CD4-positive, alpha-beta T cell treated with Interleukin-21 for 1 hour (primary cell): Measurements from ENCODE around the gene ABCF2.

Source experiments
- DNase-seq: peaks from one replicate; pipeline ENCODE4 v3.0.0-alpha.2; 2020

Gene ABCF2

DNA sequence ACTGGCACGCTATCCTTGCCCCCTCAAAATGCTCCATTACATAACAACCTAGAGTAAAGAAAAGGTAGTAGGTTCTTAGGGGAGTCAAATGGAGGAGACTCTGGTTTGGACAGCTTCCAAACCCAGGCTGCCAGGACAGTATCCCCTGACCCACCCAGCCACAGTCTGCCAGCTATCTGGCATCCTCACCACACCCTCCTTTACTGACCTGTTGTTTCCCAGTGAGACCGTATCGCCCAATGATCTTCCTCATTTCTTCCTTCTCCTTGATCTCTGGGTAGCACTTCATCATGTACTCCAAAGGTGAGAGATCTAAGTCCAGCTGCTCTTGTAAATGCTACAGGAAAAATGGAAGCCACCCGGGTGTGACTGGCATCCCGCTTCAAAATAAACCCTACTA, 11.6 kb downstream of the ABCF2 start:
- no peak for DNase-seq

- no peak for DNase-seq
Observed at GRCh38 chr7:151213826-151214225, 13.2 kb downstream of the ABCF2 start.

DNA sequence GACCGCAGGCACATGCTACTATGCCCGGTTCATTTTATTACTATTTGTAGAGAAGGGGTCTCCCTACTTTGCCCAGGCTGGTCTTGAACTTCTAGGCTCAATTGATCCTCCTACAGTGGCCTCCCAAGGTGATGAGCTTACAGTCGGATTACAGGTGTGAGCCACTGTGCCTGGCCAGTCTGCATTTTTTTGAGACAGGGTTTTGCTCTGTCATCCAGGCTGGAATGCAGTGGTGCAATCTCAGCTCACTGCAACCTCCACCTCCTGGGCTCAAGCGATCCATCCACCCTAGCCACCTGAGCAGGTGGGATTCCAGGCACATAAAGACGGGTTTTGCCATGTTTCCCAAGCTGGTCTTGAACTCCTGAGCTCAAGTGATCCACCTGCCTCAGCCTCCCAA, 14.4 kb downstream of the ABCF2 start:
- DNase-seq, result no peak

DNA sequence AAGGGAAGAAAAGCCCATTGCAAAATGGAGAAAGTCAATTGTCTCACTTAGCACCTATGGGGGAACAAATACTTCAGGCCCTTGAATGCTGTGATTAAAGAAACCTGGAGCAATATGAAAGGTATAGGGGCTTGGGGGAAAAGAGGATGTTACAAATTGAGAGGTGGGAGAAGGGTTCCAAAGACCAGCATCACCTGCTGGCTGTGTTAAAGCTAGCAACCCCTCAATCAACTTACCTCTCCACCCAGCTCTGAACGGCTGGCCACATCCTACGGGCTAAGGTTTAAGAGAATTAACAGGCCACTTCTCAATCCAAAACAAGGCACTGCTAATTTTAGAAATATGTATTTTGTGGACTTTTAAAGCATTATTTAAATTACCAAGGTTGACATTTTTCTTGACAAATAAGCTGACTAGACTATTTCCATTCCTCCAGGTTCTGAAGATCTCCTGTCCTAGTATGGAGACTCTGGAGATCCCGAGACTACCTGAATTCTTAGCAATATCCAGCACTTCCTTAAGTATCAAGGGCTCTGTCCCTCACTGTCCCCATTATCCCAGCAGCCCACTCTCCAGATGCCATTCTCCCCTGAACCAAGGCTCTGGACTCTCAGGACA, 15.7 kb downstream of the ABCF2 start:
- no peak for DNase-seq

- no peak for DNase-seq
Observed at GRCh38 chr7:151210087-151210854, 16.7 kb downstream of the ABCF2 start, which contains the start of gene H2BK1. TSS of gene H2BK1 (minus strand) at chr7:151210488. CDS start at chr7:151210318, 170 bp downstream.

- no peak for DNase-seq
Observed at GRCh38 chr7:151209588-151209987, 17.4 kb downstream of the ABCF2 start.

DNA sequence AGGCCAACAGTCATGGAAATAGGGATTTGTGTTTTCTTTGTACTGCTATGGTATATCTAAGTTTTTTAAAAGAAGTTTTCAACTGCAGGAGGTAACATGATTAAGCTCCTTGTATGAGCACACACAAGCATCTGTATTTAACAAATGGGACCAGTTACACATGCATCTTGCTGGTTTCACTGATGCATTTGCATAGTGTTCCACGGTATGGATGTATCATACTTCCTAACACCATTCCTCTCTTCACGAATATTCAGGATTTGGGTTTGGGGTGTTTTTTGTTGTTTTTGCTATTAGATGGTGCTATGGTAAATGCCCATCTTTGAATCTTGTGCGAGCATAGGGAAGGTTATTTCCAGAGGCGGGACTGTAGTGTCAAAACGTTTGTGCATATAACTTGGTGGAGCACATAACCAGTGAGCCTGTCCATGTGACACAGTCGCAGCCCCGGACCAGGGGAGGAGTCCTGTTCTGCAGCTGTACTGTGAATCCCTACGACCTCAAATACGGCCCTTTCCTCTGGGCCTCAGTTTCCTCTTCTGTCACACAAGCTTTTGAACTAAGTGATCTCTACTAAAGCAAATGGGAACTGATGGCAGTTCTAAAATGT, 18.6 kb downstream of the ABCF2 start:
- DNase-seq, result no peak

- DNase-seq, result no peak
Observed at GRCh38 chr7:151207804-151208203, 19.2 kb downstream of the ABCF2 start.

DNA sequence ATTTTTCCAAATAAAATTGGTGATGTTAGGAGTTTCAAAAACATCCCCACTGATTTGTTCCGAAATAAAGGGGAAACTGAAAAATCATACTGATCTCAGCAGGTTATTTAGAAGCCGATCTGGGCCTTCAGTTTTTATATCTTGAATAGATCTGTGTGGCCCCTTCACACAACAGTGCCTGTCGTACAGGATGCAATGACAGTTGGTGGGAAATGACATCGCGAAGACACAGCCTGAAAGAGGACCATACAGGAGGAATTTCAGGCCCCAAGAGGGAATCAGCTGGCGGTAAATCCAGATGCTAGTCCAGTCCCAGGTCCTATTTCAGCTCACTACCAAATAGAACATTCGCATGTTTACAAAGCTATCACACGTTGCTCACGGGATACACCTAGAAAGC, 19.7 kb downstream of the ABCF2 start:
- no peak for DNase-seq

DNA sequence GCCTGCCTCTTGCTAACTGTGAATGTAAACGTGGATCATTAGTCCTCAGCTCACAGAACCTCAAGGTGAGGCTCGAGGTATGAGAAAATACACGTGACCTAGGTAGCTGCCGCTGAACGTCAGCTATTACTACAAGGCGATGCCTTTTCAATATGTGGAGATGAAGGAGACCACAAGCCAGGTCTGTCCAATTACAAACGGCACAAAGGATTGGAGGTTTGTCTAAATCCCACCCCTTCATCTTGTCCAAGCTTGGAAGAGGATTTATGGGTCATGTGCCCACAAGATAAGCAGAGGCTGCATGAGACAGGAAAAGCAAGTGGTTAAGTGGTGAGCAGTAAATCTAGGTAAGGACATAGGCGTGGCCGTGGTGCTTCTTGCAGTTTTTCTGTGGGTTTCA, 20.1 kb downstream of the ABCF2 start:
- peak; percentile 71 for DNase-seq

- DNase-seq, result no peak
Observed at GRCh38 chr7:151205730-151206129, 21.3 kb downstream of the ABCF2 start.

- peak; percentile 9 for DNase-seq
Observed at GRCh38 chr7:151204383-151205032, 22.5 kb downstream of the ABCF2 start.

DNA sequence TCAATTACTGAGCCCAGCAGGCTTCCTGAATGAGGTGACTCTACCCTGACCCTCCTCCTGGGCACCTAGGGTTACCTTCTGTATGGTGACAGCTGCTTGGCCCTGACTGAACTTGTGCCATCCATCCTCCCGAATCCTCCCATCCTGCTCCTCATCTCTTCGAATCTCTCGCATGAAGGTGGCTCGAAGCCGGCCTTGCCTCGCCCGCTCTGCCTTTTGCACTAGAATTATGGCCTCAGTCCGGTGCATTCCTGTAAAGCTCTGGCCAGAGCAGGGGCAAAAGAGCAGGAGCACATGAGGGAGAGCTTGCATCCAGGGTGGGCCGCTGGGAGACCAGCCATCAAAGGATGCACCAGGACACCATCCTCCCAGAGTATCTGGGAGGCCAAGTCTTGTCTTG, 24.2 kb downstream of the ABCF2 start:
- no peak for DNase-seq

DNA sequence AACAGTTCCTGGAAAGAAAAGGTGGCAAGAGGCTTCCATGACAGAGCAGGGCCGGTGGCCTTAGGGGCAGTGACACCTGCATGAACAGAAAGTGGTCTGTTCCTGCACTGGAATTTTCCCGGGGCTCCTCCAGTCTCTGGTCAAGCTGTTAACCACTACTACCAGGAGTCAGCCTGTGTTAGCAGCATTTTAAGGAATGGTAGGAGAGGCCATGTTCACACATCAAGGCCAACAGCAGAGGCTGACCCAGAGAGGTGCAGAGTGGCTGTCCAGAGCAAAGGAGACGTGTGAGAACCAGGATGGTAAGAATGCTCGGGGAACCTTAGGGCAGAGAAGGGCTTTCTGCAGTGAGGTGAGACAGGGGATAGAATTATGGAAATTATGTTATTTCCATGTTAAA, 25.3 kb downstream of the ABCF2 start:
- DNase-seq, result no peak

DNA sequence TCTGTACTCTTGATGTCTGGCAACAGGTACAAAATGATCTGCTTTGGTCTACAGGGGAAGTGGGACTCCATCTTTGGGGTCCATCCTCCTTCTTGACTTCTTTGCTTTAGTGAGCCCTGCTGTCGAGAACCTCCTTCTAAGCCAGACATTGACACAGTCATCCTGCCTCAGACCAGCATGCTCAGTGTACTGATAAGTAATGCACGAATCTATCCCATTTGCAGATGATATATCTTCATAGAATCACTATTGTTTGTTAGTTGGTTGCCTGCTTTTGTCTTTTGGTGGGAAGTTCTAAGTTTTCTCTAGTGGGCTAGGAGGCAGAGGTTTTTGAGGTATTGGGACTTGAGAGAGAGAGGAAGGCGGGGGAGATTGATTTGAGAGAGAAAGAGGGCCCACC, 25.7 kb downstream of the ABCF2 start:
- DNase-seq, result no peak

DNA sequence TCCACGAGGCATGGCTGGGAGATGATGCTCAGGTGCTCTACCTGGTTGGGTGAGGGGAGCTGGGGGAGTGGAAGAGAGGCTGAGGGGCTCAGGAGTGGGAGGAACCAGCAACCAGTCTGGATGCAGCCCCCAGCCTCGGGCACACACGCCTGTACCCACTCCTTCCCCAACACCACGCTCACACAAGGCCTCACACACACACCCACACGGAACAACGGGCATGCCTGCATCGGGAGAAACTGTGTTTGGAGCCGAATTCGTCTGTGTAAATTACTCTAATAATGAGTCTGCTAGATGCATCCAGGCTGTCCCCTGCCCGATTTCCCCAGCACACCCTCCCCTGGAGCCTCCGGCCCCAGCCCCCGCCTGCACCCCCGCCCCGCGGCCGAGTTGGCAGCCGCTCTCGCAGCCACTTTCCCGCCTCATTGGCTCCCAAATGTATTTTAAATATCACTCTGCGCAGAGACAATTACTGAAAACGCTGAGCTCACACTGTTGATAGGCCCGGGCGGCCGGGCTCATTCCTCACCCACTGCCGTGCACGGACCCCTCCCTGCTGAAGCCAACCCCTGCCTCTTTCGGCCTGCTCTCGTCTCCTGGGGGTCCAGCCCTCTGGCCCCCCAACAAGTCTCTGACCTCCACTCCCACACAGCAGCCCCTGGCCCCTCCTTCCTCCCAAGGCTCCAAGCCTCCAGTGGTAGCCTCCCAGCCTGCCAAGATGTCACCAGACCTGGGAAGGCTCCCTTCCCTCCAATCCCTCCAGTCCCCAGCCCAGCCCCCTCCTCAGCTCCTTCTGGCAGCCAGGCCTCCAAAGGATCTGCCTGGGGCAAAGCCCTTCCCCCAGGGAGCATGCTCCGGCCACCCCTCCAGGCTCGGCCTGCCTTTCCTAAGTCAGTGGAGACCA, 27.8 kb downstream of the ABCF2 start:
- DNase-seq, result no peak

DNA sequence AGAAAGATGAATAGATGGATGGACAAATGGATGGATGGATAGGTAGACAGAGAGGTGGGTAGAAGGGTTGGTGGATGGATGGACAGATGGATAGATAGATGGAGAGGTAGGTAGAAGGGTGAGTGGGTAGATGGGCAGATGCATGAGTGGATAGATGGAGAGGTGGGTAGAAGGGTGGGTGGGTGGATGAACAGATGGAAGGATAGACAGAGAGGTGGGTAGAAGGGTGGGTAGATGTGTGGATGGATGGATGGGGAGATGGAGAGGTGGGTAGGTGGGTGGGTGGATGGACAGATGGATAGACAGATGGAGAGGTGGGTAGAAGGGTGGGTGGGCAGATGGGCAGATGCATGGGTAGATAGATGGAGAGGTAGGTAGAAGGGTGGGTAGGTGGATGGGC, 29.1 kb downstream of the ABCF2 start:
- DNase-seq, result no peak

DNA sequence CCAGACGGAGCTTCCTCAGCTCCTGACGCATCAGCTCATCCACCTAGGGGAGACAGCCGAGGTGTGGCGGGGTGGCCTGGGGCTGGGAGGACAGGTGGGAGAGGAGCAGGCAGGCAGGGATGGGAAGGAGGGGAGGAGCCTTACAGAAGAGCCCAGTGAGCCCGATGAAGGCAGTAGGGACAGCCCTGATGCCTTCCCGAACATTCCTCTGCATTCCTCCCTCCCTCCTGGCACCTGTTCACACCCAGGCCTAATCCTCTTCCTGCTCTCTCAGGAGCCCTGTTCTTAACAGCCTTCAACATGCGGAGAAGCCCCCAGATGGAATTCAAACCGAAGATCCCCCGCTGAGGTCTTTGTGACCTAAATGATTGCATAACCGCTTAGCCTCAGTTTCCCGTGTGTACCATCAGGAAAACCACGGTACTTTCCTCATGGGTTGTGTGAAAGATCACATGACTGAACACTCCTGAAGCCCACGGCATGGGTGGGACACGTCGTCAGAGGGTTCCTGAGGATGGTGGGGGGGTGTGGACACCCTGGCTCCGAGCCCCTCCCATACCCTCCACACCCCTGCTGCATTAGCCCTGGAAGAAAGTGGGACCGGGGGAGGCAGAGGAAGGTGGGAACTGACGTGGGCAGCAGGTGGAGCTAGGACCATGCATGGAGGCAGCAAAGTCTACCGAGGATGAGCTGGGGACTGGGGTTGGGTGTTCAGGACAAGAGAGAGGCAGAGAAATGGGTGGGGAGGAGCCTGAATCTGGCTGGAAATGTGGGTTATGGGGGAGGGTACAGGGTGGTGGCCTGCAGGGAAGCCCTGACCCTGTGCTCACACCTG, 31.2 kb downstream of the ABCF2 start:
- no peak for DNase-seq

- no peak for DNase-seq
Observed at GRCh38 chr7:151194188-151194587, 32.8 kb downstream of the ABCF2 start.

- no peak for DNase-seq
Observed at GRCh38 chr7:151193203-151193978, 33.6 kb downstream of the ABCF2 start.

DNA sequence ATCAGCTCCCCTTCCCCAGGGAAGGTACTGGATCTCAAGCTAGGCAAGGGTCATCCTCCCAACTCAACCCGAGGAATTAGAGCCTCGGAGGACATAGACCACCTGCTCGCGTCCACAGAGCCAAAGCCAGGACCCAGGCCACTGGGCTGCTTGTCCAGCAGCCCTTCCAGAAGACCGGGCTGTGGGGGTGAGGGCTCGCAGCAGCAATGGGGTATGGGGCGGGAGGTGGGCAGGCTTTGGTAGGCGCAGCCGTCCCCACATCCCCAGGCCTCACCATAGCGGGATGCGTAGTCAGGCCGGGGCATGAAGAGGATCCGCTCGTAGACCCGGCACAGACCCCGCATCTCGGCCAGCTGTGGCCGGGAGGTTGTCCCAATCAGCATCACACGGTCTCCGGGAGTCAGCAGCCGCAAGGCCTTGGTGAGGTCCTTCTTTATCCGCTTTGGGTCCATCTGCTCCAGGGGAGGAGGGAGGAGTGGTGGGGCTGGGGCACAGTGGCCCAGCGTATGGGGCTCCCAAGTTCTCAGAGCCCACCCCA, 34.9 kb downstream of the ABCF2 start:
- no peak for DNase-seq
